Fibroblast of villous mesenchyme (primary cell): Measurements from ENCODE around the gene TMEM59L. TPM values are rescaled to one million over a fixed set of nuclear protein-coding genes. Genes with fewer than 3 reads are reported as not detected.

Experiments used
- DNase-seq: peaks from one replicate; pipeline ENCODE4 v3.0.0-alpha.2; 2010; ENCODE audit warnings: low read depth
- H3K4me3 ChIP-seq: 2 replicates; pipeline ENCODE4 v1.5.1; 2011; ENCODE audit warnings: low read depth, mild to moderate bottlenecking, low read length
- CTCF ChIP-seq: IDR thresholded peaks from 2 replicates; pipeline ENCODE4 v1.5.1; 2012; ENCODE audit warnings: low read depth, mild to moderate bottlenecking, low read length; ENCODE audit not compliant: insufficient read depth
- total RNA-seq: library from RNA; depleted of rRNA; stranded (reverse); fragments of >200 nt; gene quantifications from 2 replicates; pipeline ENCODE4 v1.2.3, GENCODE V29; 2012

TMEM59L gene
- total RNA-seq, 1 donor, result under 0.01 TPM

- no peak for DNase-seq
- no peak for TF ChIP-seq CTCF
- H3K4me3 ChIP-seq, result no peak overlapping the region
Observed at GRCh38 chr19:18635831-18636182, 23.1 kb downstream of the TMEM59L start.

- DNase-seq, result peak; percentile 97
- peak overlapping the region; percentile 85 for H3K4me3 ChIP-seq
- no peak for TF ChIP-seq CTCF
Observed at GRCh38 chr19:18636183-18636968, 23.7 kb downstream of the TMEM59L start.

- no peak for TF ChIP-seq CTCF
- H3K4me3 ChIP-seq, result peak within 1 kb of the TSS; percentile 85
- DNase-seq, result no peak
Observed at GRCh38 chr19:18636969-18637629, 24.4 kb downstream of the TMEM59L start, which contains the start of gene KLHL26. Gene KLHL26, plus strand, starts transcription at chr19:18637028. Its CDS starts 27 bp downstream, at chr19:18637055.

GRCh38 chr19:18637673-18638630 lies 25.3 kb downstream of the TMEM59L start:
- no peak for DNase-seq
- TF ChIP-seq CTCF, result no peak

GRCh38 chr19:18639706-18640243 lies 27.1 kb downstream of the TMEM59L start:
- DNase-seq, result peak; percentile 74
- TF ChIP-seq CTCF, result no peak
- H3K4me3 ChIP-seq, result no peak overlapping the region

More at GRCh38 chr19:18637673-18638630, 25.3 kb downstream of the TMEM59L start:
- peak overlapping the region; percentile 85 for H3K4me3 ChIP-seq
